ENCODE data around the gene TTC32.

TTC32 gene

GRCh38 chr2:19876751-19877150 lies 25.0 kb downstream of the TTC32 start:
- no peak for DNase-seq (ENCODE audit: low spot score)

GRCh38 chr2:19875280-19875679 lies 26.5 kb downstream of the TTC32 start:
- DNase-seq (ENCODE audit: low spot score): no peak

- DNase-seq (ENCODE audit: low spot score): no peak
These were observed 27.1 kb downstream of the TTC32 start for GRCh38 chr2:19874726-19875125.

GRCh38 chr2:19873014-19873413 lies 28.8 kb downstream of the TTC32 start:
- no peak for DNase-seq (ENCODE audit: low spot score)

GRCh38 chr2:19872302-19872701 lies 29.5 kb downstream of the TTC32 start:
- no peak for DNase-seq (ENCODE audit: low spot score)

- DNase-seq (ENCODE audit: low spot score): no peak
These were observed 29.9 kb downstream of the TTC32 start for GRCh38 chr2:19871836-19872235.

GRCh38 chr2:19870792-19871191 lies 31.0 kb downstream of the TTC32 start:
- no peak for DNase-seq (ENCODE audit: low spot score)

GRCh38 chr2:19868701-19869580 lies 32.8 kb downstream of the TTC32 start:
- peak; percentile 68 for DNase-seq (ENCODE audit: low spot score)

GRCh38 chr2:19868224-19868623 lies 33.6 kb downstream of the TTC32 start:
- no peak for DNase-seq (ENCODE audit: low spot score)

- DNase-seq (ENCODE audit: low spot score): no peak
These were observed 35.0 kb downstream of the TTC32 start for GRCh38 chr2:19866771-19867170.

GRCh38 chr2:19865151-19865550 lies 36.6 kb downstream of the TTC32 start:
- DNase-seq (ENCODE audit: low spot score): no peak

- DNase-seq (ENCODE audit: low spot score): no peak
These were observed 37.4 kb downstream of the TTC32 start for GRCh38 chr2:19864381-19864780.

GRCh38 chr2:19863303-19864041 lies 38.3 kb downstream of the TTC32 start:
- peak; percentile 61 for DNase-seq (ENCODE audit: low spot score)

GRCh38 chr2:19861813-19862212 lies 40.0 kb downstream of the TTC32 start:
- DNase-seq (ENCODE audit: low spot score): no peak

- no peak for DNase-seq (ENCODE audit: low spot score)
These were observed 41.8 kb downstream of the TTC32 start for GRCh38 chr2:19860022-19860421.

GRCh38 chr2:19859565-19859964 lies 42.2 kb downstream of the TTC32 start:
- no peak for DNase-seq (ENCODE audit: low spot score)

- DNase-seq (ENCODE audit: low spot score): no peak
These were observed 44.0 kb downstream of the TTC32 start for GRCh38 chr2:19857806-19858205.

- DNase-seq (ENCODE audit: low spot score): no peak
These were observed 44.7 kb downstream of the TTC32 start for GRCh38 chr2:19857100-19857499.

GRCh38 chr2:19855542-19856431 lies 46.0 kb downstream of the TTC32 start:
- no peak for DNase-seq (ENCODE audit: low spot score)

GRCh38 chr2:19854596-19855541 lies 46.9 kb downstream of the TTC32 start:
- no peak for DNase-seq (ENCODE audit: low spot score)

- DNase-seq (ENCODE audit: low spot score): no peak
These were observed 50.6 kb downstream of the TTC32 start for GRCh38 chr2:19851116-19851695.

Data from CD4-positive, alpha-beta T cell treated with Interleukin-6 at 100 ng/mL for 8 hours (primary cell).